Bronchial epithelial cell (primary cell): Measurements from ENCODE around the gene SAFB2. TPM values are rescaled to one million over a fixed set of nuclear protein-coding genes. Genes with fewer than 3 reads are reported as not detected.

Experiments used
- DNase-seq: peaks from one replicate; pipeline ENCODE4 v3.0.0-alpha.2; 2010; ENCODE audit warnings: low read depth
- FAIRE-seq: peaks from 2 replicates; lab custom pipeline; 2011; peaks lifted over from hg19 to GRCh38; lab: Jason Lieb, UNC
- H3K27me3 ChIP-seq: 2 replicates; pipeline ENCODE4 v1.5.1; 2011; ENCODE audit warnings: low read length; ENCODE audit not compliant: control insufficient read depth, insufficient read depth
- H3K36me3 ChIP-seq: 2 replicates; pipeline ENCODE4 v1.5.1; 2011; ENCODE audit warnings: low read length; ENCODE audit not compliant: control insufficient read depth, insufficient read depth
- H3K4me3 ChIP-seq: 2 replicates; pipeline ENCODE4 v1.5.1; 2011; ENCODE audit warnings: mild to moderate bottlenecking, low read depth, low read length, control low read depth
- CTCF ChIP-seq: IDR thresholded peaks from 2 replicates; pipeline ENCODE4 v1.5.1; 2011; ENCODE audit warnings: mild to moderate bottlenecking, moderate library complexity, low read length, control low read depth, inconsistent platforms; ENCODE audit not compliant: insufficient read depth, severe bottlenecking
- total RNA-seq: library from RNA; depleted of rRNA; stranded (reverse); fragments of >200 nt; gene quantifications from 2 replicates; pipeline ENCODE4 v1.2.1, GENCODE V29; 2014

The SAFB2 gene
- total RNA-seq, 1 donor from 2014 or later, result 24.0 TPM

GRCh38 chr19:5593343-5594255 lies 29.0 kb downstream of the SAFB2 start:
- FAIRE-seq, result no peak
- DNase-seq, result no peak
- Histone ChIP-seq H3K4me3 (no peak overlapping the region), H3K36me3 (peaks cover 47% of the 10 kb centered on the region), H3K27me3 (no peaks in the 10 kb centered on the region)
- TF ChIP-seq CTCF, result no peak

GRCh38 chr19:5592531-5593342 lies 29.8 kb downstream of the SAFB2 start:
- H3K27me3 ChIP-seq, result no peaks in the 10 kb centered on the region
- no peak overlapping the region for H3K4me3 ChIP-seq
- H3K36me3 ChIP-seq, result peaks cover 47% of the 10 kb centered on the region
- no peak for TF ChIP-seq CTCF
- FAIRE-seq (no peak), DNase-seq (no peak)

GRCh38 chr19:5591476-5591875 lies 31.1 kb downstream of the SAFB2 start:
- DNase-seq (no peak), FAIRE-seq (no peak)
- peaks cover 41% of the 10 kb centered on the region for H3K36me3 ChIP-seq
- no peaks in the 10 kb centered on the region for H3K27me3 ChIP-seq
- H3K4me3 ChIP-seq, result no peak overlapping the region
- TF ChIP-seq CTCF, result no peak

DNA sequence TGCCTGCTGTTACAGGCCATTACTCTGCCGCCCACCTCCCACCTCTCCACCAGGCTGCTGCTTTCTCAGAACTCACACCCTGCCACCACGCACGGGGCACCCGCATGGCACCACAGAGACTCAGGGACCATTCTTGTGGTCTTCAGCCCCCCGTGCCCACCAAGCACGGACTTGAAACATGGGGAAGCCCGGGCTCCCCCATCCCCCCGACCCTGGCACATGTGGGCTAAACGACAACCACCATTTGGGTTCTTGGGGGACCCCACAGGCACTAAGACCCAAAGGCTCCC lies 31.8 kb downstream of the SAFB2 start:
- TF ChIP-seq CTCF, result no peak
- DNase-seq, result no peak
- no peaks in the 10 kb centered on the region for H3K27me3 ChIP-seq
- peaks cover 42% of the 10 kb centered on the region for H3K36me3 ChIP-seq
- H3K4me3 ChIP-seq, result no peak overlapping the region
- no peak for FAIRE-seq

- no peaks in the 10 kb centered on the region for H3K27me3 ChIP-seq
- peaks cover 39% of the 10 kb centered on the region for H3K36me3 ChIP-seq
- DNase-seq (no peak), FAIRE-seq (no peak)
- no peak overlapping the region for H3K4me3 ChIP-seq
- no peak for TF ChIP-seq CTCF
Measured at GRCh38 chr19:5590151-5590864, 32.3 kb downstream of the SAFB2 start.
